Measurements from ENCODE around the gene FNBP1. TPM values are rescaled to one million over a fixed set of nuclear protein-coding genes. Genes with fewer than 3 reads are reported as not detected.
"Not testable (repeated sequence)": the region's sequence is repeated elsewhere in the genome, so short reads cannot be mapped to it uniquely, and the experiment has no call there.

The FNBP1 gene
- total and polyA plus RNA-seq, 2 experiments from 2014 or later: 19.5 to 21.0 TPM

- peaks cover 7% of the 10 kb centered on the region for H3K9me3 ChIP-seq (ENCODE audit: low read depth)
- no peak for TF ChIP-seq EZH2phosphoT487 (IDR thresholded peaks at IDR 0.05; ENCODE audit: low read depth, severe bottlenecking, unreplicated experiment)
- TF ChIP-seq CTCF (IDR thresholded peaks at IDR 0.05; ENCODE audit: poor library complexity): no peak
- TF ChIP-seq EZH2 (IDR thresholded peaks at IDR 0.05; ENCODE audit: borderline replicate concordance): no peak
- whole genome bisulfite sequencing (ENCODE audit: low lambda C conversion rate, missing lambda C conversion rate): 81% methylated on average over 2 of the region's 2 CpGs
- H2AFZ ChIP-seq: no peak overlapping the region
- H3K4me3 ChIP-seq: no peak overlapping the region
- no peaks in the 10 kb centered on the region for H3K36me3 ChIP-seq (replicated peaks; ENCODE audit: insufficient read depth, low read depth)
- H4K20me1 ChIP-seq (ENCODE audit: insufficient read depth, poor library complexity, severe bottlenecking): no peaks in the 10 kb centered on the region
- no peaks in the 10 kb centered on the region for H3K9me2 ChIP-seq (replicated peaks; ENCODE audit: insufficient read depth)
- H3K4me1 ChIP-seq (ENCODE audit: insufficient read depth): no peaks in the 10 kb centered on the region
- no peak overlapping the region for H3K27ac ChIP-seq
- no peaks in the 10 kb centered on the region for H3K27me3 ChIP-seq
- H3K4me2 ChIP-seq: no peak overlapping the region
- no peaks in the 10 kb centered on the region for H3K79me2 ChIP-seq
- no peak for DNase-seq (ENCODE audit: low spot score)
Observed at GRCh38 chr9:129939431-129939830, 103.6 kb downstream of the FNBP1 start.

GRCh38 chr9:129938291-129938979 is 104.6 kb downstream of the FNBP1 start:
- H3K9me2 ChIP-seq (replicated peaks; ENCODE audit: insufficient read depth): no peaks in the 10 kb centered on the region
- TF ChIP-seq EZH2 (IDR thresholded peaks at IDR 0.05; ENCODE audit: borderline replicate concordance): no peak
- TF ChIP-seq EZH2phosphoT487 (IDR thresholded peaks at IDR 0.05; ENCODE audit: low read depth, severe bottlenecking, unreplicated experiment): no peak
- TF ChIP-seq CTCF (IDR thresholded peaks at IDR 0.05; ENCODE audit: poor library complexity): no peak
- no peaks in the 10 kb centered on the region for H3K36me3 ChIP-seq (replicated peaks; ENCODE audit: insufficient read depth, low read depth)
- no peak for DNase-seq (ENCODE audit: low spot score)
- no peak overlapping the region for H3K4me3 ChIP-seq
- H3K79me2 ChIP-seq: no peaks in the 10 kb centered on the region
- H3K4me2 ChIP-seq: no peak overlapping the region
- 62% methylated on average over 2 of the region's 2 CpGs for WGBS (ENCODE audit: low lambda C conversion rate, missing lambda C conversion rate)
- no peak overlapping the region for H3K27ac ChIP-seq
- no peaks in the 10 kb centered on the region for H4K20me1 ChIP-seq (ENCODE audit: insufficient read depth, poor library complexity, severe bottlenecking)
- H3K9me3 ChIP-seq (ENCODE audit: low read depth): peaks cover 7% of the 10 kb centered on the region
- H3K4me1 ChIP-seq (ENCODE audit: insufficient read depth): peaks cover 1% of the 10 kb centered on the region
- H2AFZ ChIP-seq: no peak overlapping the region
- no peaks in the 10 kb centered on the region for H3K27me3 ChIP-seq

- not testable (repeated sequence) for H3K79me2 ChIP-seq; H3K9me3 ChIP-seq (ENCODE audit: low read depth); DNase-seq (ENCODE audit: low spot score); H3K36me3 ChIP-seq (replicated peaks; ENCODE audit: insufficient read depth, low read depth); H3K4me1 ChIP-seq (ENCODE audit: insufficient read depth); H3K4me2 ChIP-seq; H3K27ac ChIP-seq; H3K27me3 ChIP-seq; H2AFZ ChIP-seq; H3K4me3 ChIP-seq; H4K20me1 ChIP-seq (ENCODE audit: insufficient read depth, poor library complexity, severe bottlenecking); H3K9me2 ChIP-seq (replicated peaks; ENCODE audit: insufficient read depth)
- 96% methylated on average over 5 of the region's 5 CpGs for WGBS (ENCODE audit: low lambda C conversion rate, missing lambda C conversion rate)
Observed at GRCh38 chr9:129937879-129938278, 105.1 kb downstream of the FNBP1 start.

GRCh38 chr9:129936222-129936621 is 106.8 kb downstream of the FNBP1 start:
- TF ChIP-seq EZH2phosphoT487 (IDR thresholded peaks at IDR 0.05; ENCODE audit: low read depth, severe bottlenecking, unreplicated experiment): no peak
- 63% methylated on average over 5 of the region's 5 CpGs for WGBS (ENCODE audit: low lambda C conversion rate, missing lambda C conversion rate)

More at GRCh38 chr9:129936222-129936621, 106.8 kb downstream of the FNBP1 start:
- no peak overlapping the region for H2AFZ ChIP-seq
- no peak overlapping the region for H3K4me3 ChIP-seq
- H3K4me1 ChIP-seq (ENCODE audit: insufficient read depth): peaks cover 11% of the 10 kb centered on the region
- H3K4me2 ChIP-seq: no peak overlapping the region
- no peaks in the 10 kb centered on the region for H3K79me2 ChIP-seq
- no peaks in the 10 kb centered on the region for H4K20me1 ChIP-seq (ENCODE audit: insufficient read depth, poor library complexity, severe bottlenecking)
- H3K9me2 ChIP-seq (replicated peaks; ENCODE audit: insufficient read depth): no peaks in the 10 kb centered on the region
- H3K27me3 ChIP-seq: no peaks in the 10 kb centered on the region
- no peaks in the 10 kb centered on the region for H3K36me3 ChIP-seq (replicated peaks; ENCODE audit: insufficient read depth, low read depth)
- no peak overlapping the region for H3K27ac ChIP-seq
- H3K9me3 ChIP-seq (ENCODE audit: low read depth): no peaks in the 10 kb centered on the region
- no peak for DNase-seq (ENCODE audit: low spot score)

All from hepatocyte (in vitro differentiated cells).